GM06990 (cell line): ENCODE data around the gene LRRC3.

Experiments used
- DNase-seq: peaks from one replicate; pipeline ENCODE4 v3.0.0-alpha.2; 2011; ENCODE audit not compliant: insufficient read length; ENCODE audit errors: extremely low read depth
- H3K27me3 ChIP-seq: replicated peaks from 2 replicates; pipeline ENCODE4 v1.6.0; 2011; ENCODE audit warnings: low read length; ENCODE audit not compliant: control insufficient read depth, insufficient read depth
- H3K36me3 ChIP-seq: 2 replicates; pipeline ENCODE4 v1.5.1; 2011; ENCODE audit warnings: low read length; ENCODE audit not compliant: control insufficient read depth, insufficient read depth
- H3K4me3 ChIP-seq: replicated peaks from 2 replicates; pipeline ENCODE4 v1.5.1; 2011; ENCODE audit warnings: low read depth, mild to moderate bottlenecking, control low read depth, low read length
- CTCF ChIP-seq: IDR thresholded peaks from 2 replicates; pipeline ENCODE4 v1.5.1; 2011; ENCODE audit warnings: low read length, control low read depth, mild to moderate bottlenecking, inconsistent platforms; ENCODE audit not compliant: insufficient read depth, poor library complexity, severe bottlenecking

The LRRC3 gene

DNA sequence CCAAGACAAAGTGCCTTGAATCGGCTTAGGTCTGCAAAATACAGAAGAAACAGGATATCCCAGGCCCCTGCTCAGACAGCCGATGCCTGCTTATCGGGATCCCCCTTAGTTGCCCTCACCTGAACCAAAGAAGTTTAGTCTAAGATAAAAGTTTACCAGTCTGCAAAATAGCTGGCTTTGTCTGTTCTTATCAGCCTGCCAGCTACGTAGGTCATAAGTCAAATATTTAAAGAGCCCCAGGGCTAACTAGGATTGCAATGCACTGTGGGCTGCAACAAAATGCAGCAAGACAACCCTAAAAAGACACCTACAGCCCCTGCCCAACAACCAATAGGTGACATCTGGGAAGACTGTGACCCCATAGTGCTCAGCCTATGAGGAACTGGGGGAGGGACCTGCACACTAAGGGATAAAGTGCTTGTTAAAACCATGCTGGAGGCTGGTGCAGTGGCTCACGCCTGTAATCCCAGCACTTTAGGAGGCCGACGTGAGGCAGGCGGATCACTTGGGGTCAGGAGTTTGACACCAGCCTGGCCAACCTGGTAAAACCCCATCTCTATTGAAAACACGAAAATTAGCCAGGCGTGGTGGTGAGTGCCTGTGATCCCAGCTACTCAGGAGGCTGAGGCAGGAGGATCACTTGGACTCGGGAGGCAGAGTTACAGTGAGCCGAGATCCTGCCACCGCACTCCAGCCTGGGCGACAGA is 27.4 kb downstream of the LRRC3 start:
- DNase-seq, result no peak
- no peak for TF ChIP-seq CTCF
- no peaks in the 10 kb centered on the region; the same call in 1 of the 2 replicates for H3K27me3 ChIP-seq
- no peaks in the 10 kb centered on the region for H3K36me3 ChIP-seq
- H3K4me3 ChIP-seq, result no peak overlapping the region

GRCh38 chr21:44483288-44484237 is 28.3 kb downstream of the LRRC3 start:
- H3K4me3 ChIP-seq, result no peak overlapping the region
- no peak for TF ChIP-seq CTCF
- no peaks in the 10 kb centered on the region; the same call in 1 of the 2 replicates for H3K27me3 ChIP-seq
- no peak for DNase-seq
- H3K36me3 ChIP-seq, result no peaks in the 10 kb centered on the region

GRCh38 chr21:44484498-44485253 is 29.4 kb downstream of the LRRC3 start:
- DNase-seq, result no peak
- TF ChIP-seq CTCF, result no peak
- H3K27me3 ChIP-seq, result no peaks in the 10 kb centered on the region; the same call in 1 of the 2 replicates
- no peak overlapping the region for H3K4me3 ChIP-seq
- H3K36me3 ChIP-seq, result no peaks in the 10 kb centered on the region

- TF ChIP-seq CTCF, result no peak
- Histone ChIP-seq H3K36me3 (no peaks in the 10 kb centered on the region), H3K4me3 (no peak overlapping the region), H3K27me3 (no peaks in the 10 kb centered on the region; the same call in 1 of the 2 replicates)
- no peak for DNase-seq
Observed at GRCh38 chr21:44485254-44485793, 30.0 kb downstream of the LRRC3 start.

DNA sequence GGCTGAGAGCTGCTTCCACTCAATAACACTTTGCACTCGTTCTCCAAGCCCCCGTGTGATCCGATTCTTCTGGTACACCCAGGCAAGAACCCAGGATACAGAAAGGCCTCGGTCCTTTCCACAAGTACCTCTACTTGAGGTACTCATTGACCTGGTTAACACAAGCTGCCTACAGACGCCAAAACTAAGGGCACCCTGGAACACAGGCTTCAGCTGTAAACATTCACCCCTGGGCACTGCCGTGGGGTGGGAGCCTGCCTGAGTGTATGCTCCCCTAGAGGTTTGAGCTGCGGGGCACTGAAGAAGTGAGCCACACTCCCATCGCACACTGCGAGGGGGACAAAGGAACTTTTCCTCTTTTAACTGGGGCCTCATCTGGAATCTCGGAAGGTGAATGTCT is 30.5 kb downstream of the LRRC3 start:
- no peak for TF ChIP-seq CTCF
- no peak for DNase-seq
- no peaks in the 10 kb centered on the region; the same call in 1 of the 2 replicates for H3K27me3 ChIP-seq
- no peaks in the 10 kb centered on the region for H3K36me3 ChIP-seq
- no peak overlapping the region for H3K4me3 ChIP-seq
